NCI-H446 (cell line): Measurements from ENCODE around the gene DNAAF5.
"Not testable (repeated sequence)": the region's sequence is repeated elsewhere in the genome, so short reads cannot be mapped to it uniquely, and the experiment has no call there.

Experiments used
- DNase-seq, 2 experiments: peaks; one replicate each; lab custom pipeline; 2025; lab: John Stamatoyannopoulos, UW

Gene DNAAF5

DNA sequence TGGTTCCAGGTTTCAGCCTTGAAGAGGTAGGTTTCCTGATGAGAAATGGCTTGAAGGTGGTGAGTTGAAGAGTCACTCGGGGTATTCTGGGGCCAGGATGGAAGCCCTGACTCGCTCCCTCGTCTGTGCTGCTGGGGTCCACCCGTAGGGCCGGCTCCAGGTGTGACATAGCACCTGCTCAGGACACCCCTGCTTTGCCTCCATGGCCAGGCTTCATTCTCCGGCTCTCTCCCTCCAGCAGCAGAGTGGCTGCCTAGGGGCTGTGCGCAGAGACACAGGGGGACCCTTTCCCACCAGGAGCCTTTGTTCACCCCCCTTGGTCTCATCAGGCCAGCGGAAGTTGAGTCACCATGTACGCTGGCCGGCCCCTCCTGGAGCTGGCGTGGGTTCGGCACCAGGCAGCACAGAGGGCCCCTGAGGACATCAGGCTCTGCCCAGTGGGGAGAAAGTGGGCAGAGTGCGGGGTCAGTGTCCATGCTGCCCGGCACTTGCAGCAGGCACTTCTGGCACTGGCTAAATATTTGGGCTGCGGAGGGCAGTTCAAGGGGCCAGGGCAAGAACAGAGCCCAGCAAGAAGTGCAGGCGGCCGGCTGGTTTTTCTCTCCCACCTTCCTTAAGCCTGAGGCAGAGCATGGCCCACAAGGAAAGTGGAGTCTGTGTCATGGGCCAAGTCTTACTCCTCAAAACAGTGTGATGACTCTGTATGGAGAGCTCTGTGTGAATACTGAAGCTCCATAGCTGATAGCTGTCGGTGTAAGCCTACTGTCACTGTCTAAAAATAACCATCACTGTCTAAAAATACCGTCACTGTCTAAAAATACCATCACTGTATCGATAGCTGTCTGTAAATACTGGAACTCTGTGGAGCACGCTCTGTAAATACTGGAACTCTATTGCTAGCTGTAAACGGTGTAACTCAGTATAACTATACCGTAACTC, 4.3 kb downstream of the DNAAF5 start:
- no peak for DNase-seq

GRCh38 chr7:731440-732085, 5.1 kb downstream of the DNAAF5 start:
- DNase-seq: no peak

DNA sequence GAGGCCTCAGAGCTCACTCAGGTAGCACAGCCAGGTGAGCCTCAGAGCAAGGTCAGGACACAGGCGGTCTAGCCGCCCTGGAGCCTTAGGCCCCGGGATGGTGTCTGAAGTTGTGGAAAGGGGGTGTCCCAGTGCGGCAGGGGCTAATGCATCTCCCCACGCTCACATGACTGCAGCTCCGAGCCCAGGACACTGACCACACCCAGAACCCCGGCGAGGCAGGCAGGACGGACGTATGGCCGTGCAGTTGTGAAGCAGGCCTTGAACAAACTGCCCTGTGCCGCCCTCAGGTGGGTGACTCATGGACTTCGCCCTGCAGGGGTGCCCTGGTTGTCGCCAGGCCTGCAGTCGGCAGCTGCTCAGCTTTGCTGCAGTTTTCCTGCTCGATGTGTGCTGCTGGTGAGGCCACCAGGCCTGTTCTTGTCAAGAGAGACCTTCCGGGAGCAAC, 5.6 kb downstream of the DNAAF5 start:
- no peak for DNase-seq

- no peak for DNase-seq
These were observed 6.1 kb downstream of the DNAAF5 start for GRCh38 chr7:732556-732955.

DNA sequence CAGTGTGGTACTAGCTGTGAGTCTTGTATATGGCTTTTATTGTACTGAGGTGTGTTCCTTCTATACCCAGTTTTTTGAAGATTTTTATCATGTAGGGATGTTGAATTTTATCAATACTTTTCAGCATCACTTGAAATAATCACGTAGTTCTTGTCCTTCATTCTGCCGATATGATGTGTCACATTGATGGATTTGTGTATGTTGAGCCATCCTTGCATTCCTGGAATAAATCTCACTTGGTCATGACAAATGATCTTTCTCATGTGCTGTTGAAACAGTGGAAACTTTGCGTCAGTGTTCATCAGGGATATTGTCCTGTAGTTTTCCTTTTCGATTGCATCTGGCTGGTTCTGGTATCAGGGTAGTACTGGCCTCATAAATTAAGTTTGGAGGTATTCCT, 7.7 kb downstream of the DNAAF5 start:
- DNase-seq: no peak

GRCh38 chr7:734808-735207, 8.3 kb downstream of the DNAAF5 start:
- no peak for DNase-seq

GRCh38 chr7:738241-738640, 11.7 kb downstream of the DNAAF5 start:
- no peak for DNase-seq

GRCh38 chr7:738723-739454, 12.4 kb downstream of the DNAAF5 start:
- no peak for DNase-seq

- DNase-seq: no peak
These were observed 13.0 kb downstream of the DNAAF5 start for GRCh38 chr7:739455-739982.

- DNase-seq: no peak
These were observed 13.8 kb downstream of the DNAAF5 start for GRCh38 chr7:739983-740942.

DNA sequence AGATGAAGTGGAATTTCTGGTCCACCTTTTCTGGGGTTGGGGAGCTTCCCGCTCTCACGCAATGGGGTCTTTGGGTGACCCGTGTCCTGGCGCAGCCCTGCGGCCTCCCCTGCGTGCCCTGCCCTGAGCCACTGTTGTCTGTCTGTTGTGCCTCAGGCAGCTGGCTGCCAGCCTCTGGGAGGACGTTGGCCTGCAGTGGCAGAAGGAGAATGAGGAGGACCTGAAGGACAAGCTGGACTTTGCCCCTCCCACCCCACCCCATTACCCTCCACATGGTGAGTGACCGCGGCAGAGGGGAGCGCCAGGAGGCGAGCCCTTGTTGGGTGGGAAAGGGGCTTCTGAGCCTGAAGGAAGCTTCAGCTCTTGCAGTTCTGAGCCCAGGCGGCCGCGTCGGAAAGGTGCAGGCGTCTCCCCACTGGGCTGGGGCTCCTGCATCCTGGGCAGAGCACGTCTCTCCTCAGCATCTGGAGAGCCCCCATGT, 14.7 kb downstream of the DNAAF5 start:
- no peak for DNase-seq

DNA sequence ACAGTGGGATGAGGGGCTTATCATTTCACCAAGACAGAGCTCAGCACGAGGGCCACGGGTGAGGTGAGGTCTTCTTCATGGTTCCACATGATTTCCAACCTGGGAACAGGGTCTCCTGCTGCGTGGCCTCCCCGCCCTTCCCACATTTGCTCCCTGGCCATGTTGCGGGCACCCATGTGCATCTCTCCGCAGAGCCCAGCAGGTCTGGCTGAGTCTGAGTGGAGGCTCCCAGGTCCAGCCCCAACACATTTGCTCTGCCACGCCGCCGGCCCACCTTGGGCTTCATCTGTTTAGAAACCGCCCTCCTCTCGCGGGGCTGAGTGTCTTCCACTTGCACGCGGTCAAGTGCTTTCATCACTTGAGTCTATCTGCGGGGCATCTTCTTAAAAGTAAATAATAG, 15.4 kb downstream of the DNAAF5 start:
- DNase-seq: no peak

DNA sequence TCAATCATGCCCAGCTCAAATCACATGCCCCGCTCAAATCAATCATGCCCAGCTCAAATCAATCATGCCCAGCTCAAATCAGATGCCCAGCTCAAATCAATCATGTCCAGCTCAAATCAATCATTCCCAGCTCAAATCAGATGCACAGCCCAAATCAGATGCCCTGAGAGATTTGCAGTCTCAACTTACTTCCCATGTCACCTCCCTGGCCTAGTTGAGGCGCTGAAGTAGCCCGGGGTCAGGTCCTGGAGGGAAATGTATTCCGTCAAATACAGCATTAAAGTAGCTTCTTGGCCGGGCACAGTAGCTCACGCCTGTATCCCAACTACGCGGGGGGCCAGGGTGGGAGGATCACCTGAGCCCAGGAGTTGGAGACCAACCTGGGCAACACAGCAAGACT, 16.3 kb downstream of the DNAAF5 start:
- no peak for DNase-seq

- not testable (repeated sequence) for DNase-seq
These were observed 17.0 kb downstream of the DNAAF5 start for GRCh38 chr7:743341-744127.

DNA sequence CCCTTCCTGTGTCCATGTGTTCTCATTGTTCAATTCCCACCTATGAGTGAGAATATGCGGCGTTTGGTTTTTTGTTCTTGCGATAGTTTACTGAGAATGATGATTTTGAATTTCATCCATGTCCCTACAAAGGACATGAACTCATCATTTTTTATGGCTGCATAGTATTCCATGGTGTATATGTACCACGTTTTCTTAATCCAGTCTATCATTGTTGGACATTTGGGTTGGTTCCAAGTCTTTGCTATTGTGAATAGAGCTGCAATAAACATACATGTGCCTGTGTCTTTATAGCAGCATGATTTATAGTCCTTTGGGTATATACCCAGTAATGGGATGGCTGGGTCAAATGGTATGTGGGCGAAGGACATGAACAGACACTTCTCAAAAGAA, 17.6 kb downstream of the DNAAF5 start:
- not testable (repeated sequence) for DNase-seq

DNA sequence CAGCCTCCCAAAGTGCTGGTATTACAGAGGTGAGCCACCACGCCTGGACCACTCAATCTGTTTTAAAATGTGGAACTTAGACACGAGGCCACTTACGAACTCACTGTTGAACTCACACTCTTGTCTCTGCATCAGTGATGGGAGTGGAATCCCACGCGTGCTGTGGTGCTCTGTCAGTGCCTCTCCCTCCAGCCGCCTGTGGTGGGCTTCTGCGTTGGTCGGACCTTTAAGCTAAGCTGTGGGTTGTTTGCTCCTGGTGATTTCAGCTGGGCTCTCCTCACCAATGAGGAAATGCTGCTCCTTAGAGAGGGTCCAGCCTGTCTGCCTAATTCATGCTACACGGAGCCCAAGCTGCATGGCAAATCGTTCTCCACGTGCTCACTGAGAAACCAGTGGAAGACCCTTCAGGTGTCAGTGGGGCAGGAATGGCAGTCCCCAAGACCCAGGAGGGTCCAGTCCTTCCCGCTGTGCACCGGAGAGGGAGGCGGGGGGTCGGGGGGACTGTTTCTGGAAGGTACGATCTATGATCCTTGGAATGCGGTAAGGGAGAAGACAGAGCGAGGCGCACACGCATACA, 18.4 kb downstream of the DNAAF5 start:
- DNase-seq: no peak

GRCh38 chr7:745431-746154, 19.1 kb downstream of the DNAAF5 start:
- no peak for DNase-seq

- no peak for DNase-seq
These were observed 19.9 kb downstream of the DNAAF5 start for GRCh38 chr7:746155-747061.
